ENCODE measurements around the gene TSSK2.

TSSK2 gene

GRCh38 chr22:19172213-19173046, 41.3 kb downstream of the TSSK2 start:
- no peak for DNase-seq

DNA sequence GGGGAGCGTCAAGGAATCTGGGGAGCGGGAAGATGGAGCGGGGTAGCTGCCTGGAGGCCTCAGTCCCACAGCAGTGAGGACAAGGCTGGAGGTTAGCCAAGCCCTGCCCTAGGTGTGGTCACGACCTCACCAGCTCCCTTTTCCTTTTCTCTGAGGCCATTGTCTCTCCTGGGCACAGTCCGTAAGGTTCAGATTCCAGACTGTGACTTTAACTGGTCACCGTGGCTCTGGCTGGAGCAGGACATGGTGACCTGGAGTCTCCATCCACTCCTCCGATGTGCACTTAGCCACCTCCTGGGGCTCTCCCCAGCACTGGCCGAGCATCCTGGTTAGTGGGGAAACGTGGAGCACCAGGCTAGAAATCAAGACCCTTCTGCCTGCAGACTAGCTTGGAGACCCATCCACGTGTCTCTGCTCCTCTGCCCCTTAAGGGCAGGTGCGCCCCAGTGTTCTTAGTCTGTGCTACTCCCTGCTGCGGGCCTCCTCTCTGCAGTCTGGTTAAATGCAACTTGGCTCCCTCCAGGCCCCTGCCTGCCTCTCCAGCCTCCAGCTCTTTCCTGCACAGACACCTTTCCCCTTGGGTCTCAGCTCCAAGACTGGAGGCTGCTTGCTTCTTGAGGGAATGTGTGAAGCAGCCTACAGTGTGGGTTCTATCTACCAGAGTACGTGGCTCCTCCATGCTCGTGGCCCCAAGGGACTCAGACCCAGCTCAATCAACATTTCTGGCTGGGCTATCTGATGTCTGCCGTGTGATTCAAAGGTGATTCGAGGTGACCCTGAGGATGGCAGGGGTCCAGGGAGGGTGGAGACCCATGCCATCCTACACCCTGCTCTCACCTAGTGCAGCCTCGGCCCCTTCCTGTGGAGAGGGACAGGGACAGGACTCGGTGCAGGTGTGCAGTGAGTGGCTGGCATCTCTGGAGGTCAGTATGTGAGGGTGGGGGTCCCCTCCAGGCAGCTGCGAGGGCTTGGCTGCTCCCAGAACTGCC, 42.2 kb downstream of the TSSK2 start:
- no peak for DNase-seq

DNA sequence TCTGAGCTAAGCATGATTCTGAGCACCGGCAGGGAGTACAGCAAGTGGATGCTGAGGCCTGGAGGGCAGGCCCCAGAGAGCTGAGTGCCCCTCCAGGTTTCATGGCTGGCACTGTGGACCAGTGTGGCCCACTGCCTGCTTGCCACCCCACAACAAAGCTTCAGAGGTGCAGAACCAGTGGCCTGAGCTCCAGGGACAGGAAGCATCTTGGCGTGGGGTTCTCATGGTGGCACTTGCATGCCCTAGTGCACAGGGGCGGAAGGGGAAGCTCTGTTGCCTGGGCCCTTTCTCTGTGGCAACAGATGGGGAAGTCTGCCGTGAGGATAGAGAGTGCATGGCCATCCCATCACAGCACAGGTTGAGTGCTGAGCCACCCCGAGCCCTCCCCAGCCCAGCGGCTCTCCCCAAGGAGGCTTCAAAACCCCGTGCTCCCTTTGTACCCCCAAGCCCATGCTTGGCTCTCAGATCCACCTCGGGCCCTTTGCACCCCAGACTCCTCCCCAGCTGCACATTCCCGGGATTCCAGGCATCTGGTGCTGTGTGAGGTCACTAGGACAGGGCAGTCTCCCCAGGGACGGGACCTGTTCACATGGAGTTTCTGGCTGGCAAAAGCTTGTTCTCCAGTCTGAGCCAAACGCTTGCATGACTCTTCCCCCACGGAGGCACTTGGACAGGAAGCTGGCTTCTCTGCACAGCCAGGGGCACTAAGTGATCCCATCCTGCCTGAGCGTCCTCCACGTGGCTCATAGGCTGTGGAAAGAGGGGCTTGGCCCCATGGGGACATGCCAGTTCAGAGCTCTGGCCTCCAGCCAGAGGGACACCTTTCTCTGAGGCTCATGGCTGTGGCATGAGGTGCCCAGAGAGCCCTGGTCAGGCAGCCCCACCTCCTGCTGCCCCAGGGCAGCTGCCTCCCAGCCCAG, 43.3 kb downstream of the TSSK2 start:
- peak; percentile 61 for DNase-seq

- no peak for DNase-seq
These were observed 44.0 kb downstream of the TSSK2 start for GRCh38 chr22:19175026-19175601.

GRCh38 chr22:19175602-19176174, 44.6 kb downstream of the TSSK2 start:
- DNase-seq, result no peak

GRCh38 chr22:19176175-19176643, 45.1 kb downstream of the TSSK2 start:
- DNase-seq, result no peak

DNA sequence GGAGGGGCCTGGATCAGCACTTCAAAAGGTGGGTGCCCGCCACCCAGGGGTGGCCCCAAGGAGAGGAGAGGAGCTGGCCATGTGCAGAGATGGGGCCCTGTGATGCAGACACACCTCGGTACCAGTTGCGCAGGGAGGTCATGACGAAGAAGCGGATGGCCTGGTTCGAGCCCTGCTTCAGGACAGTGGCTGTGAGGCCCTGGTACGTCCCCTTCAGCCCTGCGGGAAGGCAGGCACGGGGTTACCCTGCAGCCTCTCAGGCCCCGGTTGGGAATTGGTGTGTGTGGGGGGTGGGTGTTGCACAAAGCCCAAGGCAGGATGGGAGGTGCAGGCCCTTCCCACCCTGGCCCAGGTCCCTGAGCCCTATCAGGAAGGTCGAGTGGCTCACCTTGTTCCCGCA, 45.6 kb downstream of the TSSK2 start:
- DNase-seq, result no peak

GRCh38 chr22:19177164-19178064, 46.3 kb downstream of the TSSK2 start:
- no peak for DNase-seq

- no peak for DNase-seq
These were observed 47.1 kb downstream of the TSSK2 start for GRCh38 chr22:19178065-19178656.

GRCh38 chr22:19178657-19179496, 47.8 kb downstream of the TSSK2 start, which contains the start of gene SLC25A1:
Gene SLC25A1 (minus strand): TSS chr22:19178736. CDS start chr22:19178673, 63 bp downstream.
- DNase-seq, result peak; percentile 31

DNA sequence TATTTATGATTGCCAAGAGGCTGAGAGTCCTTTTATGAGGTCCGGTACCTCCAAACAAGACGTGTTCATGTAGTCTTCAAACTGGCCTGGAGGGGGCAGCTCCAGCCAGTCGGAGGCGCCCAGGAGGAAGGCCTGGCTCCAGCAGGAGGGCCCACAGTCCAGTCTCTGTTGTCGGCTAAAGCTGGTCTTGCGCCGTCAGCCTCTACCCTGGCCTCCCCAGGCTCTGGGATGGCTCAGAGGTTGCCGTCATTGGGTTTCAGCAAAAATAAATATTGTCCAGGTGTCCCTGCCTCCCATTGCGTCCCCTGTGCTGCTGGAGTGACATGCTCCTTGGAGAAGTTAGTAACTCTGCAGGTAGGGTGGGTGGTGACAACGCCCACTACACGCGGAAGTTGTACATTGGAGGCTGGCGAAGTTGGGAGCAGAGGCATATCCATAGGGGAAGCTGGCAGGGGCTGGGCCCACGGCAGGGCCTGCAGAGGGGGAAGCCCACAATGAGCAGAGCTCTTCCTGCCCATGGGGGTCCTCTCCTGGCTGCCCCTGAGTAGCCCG, 48.5 kb downstream of the TSSK2 start:
- peak; percentile 51 for DNase-seq

DNA sequence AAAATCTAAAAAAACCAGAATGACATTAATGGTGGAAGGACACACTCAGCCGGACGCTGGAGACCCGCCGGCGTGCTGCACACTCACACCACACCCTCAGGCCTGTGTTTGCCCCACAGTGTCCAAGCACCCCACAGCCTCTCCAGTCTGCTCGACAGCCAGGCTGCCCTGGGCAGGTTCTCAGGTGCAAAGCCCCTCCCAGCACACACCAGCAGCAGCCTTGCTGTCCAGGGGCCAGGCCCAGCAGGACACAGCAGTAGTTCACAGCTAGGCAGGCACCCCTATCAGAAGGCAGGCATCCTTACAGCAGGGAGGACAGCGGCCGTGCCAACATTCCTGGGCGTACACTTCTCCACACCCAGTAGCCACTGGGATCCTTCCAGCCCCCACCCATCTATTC, 49.1 kb downstream of the TSSK2 start:
- DNase-seq, result no peak

- no peak for DNase-seq
These were observed 49.8 kb downstream of the TSSK2 start for GRCh38 chr22:19180740-19181410.

DNA sequence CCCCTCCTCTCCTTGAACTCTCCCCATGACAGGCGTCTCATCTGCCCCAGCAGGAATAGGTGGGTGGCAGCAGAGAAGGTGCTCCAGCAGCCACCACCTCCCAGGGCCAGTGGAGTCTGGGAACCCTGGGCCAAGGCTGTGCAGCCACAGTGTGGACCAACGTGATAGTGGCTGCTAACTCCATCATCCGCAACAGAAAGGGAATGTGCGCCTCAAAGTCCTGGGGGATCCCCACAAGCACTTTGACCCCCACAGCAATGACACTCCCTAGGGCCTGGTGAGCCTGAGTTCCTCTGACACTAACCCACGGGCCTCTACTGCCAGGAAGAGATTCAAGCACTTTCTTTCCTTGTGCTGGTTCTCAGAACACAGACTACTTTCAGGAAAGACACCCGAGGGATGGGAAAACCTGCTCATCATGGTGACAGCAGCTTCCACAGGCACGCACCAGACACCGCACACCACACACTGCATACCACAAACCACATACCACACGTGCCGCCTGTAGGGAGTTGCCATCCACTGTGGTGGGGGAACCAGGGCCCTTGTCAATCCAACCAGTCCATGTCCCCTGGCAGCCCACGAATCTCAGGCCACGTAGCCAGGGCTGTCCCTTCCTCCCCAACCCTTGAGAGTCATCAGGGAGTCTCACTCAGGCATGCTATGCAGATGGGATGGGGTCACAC, 50.8 kb downstream of the TSSK2 start:
- DNase-seq, result peak; percentile 3
